Measurements from ENCODE around the gene IBA57. TPM values are rescaled to one million over a fixed set of nuclear protein-coding genes. Genes with fewer than 3 reads are reported as not detected.
A peak's percentile ranks its signal among the peaks of the same experiment; 100 is the strongest.

Gene IBA57
- total RNA-seq, 1 donor from 2014 or later: 55.6 TPM

DNA sequence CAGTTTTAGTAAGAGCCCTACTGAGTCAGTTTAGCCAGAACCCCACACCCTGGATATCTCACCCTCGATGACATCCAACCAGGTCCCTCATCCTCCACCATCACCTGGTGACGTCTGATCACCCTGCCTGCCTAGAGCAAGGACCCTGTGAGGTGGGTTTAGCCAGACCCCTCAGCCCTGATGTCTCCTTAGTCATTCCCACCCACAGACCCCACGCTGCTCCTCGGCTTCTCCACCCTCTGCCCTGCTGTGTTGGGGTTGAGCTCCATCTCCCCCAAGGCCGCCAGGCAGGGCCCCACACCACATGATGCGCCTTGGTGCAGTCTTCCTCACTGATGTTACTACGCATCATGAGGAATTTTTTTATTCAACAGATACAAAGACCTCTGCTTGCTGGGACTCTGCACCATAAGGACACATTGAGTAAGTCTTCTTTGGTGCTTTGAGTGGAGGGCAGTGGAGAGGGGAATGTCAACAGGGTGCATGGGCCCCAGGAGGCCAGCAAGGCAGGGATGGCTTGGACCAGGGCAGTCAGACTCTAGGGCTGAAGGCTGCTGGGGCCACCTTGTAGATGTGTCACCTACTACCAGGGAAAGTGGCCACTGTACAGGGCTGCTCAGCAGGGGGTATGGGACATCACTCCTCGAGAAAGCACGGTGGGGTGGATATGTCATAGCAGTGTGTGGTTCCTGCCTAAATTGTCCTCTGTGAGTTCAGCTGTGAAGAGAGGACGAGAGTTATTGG lies 1.7 kb upstream of the IBA57 start:
- Histone ChIP-seq H3K9me3 (no peaks in the 10 kb centered on the region), H3K27me3 (no peaks in the 10 kb centered on the region), H3K36me3 (no peaks in the 10 kb centered on the region), H3K4me1 (peaks cover 0 to 11% of the 10 kb centered on the region in 2 donors), H3K27ac (peak overlapping the region in 1 of 2 donors; percentile 20), H3K4me3 (no peak overlapping the region)
- TF ChIP-seq, protein P1, sequence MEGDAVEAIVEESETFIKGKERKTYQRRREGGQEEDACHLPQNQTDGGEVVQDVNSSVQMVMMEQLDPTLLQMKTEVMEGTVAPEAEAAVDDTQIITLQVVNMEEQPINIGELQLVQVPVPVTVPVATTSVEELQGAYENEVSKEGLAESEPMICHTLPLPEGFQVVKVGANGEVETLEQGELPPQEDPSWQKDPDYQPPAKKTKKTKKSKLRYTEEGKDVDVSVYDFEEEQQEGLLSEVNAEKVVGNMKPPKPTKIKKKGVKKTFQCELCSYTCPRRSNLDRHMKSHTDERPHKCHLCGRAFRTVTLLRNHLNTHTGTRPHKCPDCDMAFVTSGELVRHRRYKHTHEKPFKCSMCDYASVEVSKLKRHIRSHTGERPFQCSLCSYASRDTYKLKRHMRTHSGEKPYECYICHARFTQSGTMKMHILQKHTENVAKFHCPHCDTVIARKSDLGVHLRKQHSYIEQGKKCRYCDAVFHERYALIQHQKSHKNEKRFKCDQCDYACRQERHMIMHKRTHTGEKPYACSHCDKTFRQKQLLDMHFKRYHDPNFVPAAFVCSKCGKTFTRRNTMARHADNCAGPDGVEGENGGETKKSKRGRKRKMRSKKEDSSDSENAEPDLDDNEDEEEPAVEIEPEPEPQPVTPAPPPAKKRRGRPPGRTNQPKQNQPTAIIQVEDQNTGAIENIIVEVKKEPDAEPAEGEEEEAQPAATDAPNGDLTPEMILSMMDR (IDR thresholded peaks at IDR 0.05): no peak
- intact Hi-C loops (cut with DNase I): no loop called here
- no peak for DNase-seq (ENCODE audit: low spot score in 2 of 2)

DNA sequence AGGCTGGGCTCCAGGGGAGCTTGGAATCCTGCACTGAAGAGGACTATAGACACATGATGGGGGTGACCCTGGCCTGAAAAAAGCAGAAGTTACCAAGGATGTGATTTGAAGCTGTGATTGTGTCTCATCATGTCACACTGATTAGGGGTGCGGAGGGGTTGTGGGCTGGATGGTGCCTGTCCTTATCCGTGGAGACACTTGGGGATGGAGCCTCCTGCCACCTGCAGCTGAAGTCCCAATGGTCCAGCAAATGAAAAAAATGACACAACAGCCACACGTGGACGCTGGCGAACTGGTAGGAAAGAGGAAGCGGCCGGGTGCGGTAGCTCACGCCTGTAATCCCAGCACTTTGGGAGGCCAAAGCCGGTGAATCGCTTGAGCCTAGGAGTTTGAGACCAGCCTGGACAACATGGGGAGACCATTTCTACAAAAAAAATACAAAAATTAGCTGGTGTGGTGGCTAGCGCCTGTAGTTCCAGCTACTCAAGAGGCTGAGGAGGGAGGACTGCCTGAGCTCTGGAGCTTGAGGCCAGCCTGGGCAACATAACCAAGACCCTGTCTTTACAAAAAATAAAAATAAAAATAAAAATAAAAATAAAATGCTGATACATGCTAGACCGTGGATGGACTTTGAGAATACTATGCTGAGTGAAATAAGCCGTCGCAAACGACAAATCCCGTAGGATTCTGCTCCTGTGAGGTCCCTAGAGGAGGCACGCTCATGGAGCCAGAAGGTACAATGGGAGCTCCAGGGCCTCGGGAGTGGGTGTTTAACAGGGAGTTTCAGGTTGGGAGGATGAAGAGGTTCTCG lies 838 bp upstream of the IBA57 start:
- no peak for DNase-seq (ENCODE audit: low spot score in 2 of 2)
- intact Hi-C loops (cut with DNase I): loop anchor here (1.0 to 5.0 kb wide), 4 partner anchors 15 to 376 kb away; partner anchors contain the start of genes ARF1 and GJC2
- H3K27me3 ChIP-seq: no peaks in the 10 kb centered on the region
- TF ChIP-seq, protein P1 (IDR thresholded peaks at IDR 0.05): no peak
- peaks cover 0 to 11% of the 10 kb centered on the region in 2 donors for H3K4me1 ChIP-seq
- H3K36me3 ChIP-seq: no peaks in the 10 kb centered on the region
- no peaks in the 10 kb centered on the region for H3K9me3 ChIP-seq
- peak overlapping the region; percentile 94 to 98 for H3K27ac ChIP-seq
- H3K4me3 ChIP-seq: peak overlapping the region; percentile 80 to 91

DNA sequence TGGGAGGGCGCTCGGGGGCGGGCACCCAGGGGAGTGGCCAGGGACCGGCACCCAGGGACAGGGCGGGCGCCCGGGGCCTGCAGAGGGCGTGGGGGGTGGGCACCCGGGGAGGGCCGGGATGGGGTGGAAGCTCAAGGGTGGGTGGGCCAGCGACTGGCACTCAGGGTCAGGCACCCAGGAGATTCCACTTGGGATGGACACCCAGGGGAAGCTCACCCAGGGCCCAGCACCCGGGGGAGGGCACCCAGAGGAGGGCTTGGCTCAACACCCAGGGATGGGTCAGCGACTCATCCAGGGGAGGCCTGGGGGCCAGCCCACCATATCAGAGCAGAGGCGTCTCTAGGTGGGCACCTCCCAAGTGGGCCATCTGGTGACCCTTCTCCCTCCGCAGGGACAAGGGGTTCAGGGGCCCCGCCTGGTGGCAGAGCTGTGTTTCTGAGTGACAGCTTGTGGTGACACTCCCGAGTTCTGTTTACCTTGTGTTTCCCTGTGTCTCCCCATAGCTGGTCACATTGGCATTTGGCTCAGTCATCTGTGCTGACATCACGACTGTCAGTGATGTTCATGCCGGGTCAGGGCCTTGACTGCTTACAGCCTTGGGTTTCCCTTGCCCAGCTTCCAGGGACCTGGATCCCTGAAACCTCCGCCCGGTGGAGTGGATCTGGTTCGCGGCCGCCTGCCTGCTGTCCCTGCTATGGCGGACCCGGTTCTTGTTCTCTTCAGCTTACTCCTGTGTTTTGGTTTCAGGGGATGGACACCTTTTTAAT lies 749 bp downstream of the IBA57 start:
- H3K36me3 ChIP-seq: no peaks in the 10 kb centered on the region
- peak; percentile 42 to 85 for DNase-seq (ENCODE audit: low spot score in 2 of 2)
- peak overlapping the region; percentile 94 to 98 for H3K27ac ChIP-seq
- intact Hi-C loops (cut with DNase I): loop anchor here (1.0 to 5.0 kb wide), 5 partner anchors 26 to 321 kb away; partner anchors contain the start of genes GUK1, MRPL55, RNF187 and TRIM11
- peaks cover 0 to 11% of the 10 kb centered on the region in 2 donors for H3K4me1 ChIP-seq
- H3K4me3 ChIP-seq: peak overlapping the region; percentile 80 to 91
- TF ChIP-seq, protein P1 (IDR thresholded peaks at IDR 0.05): peak in 2 of 3 experiments; percentile 19 to 46
- H3K27me3 ChIP-seq: no peaks in the 10 kb centered on the region
- H3K9me3 ChIP-seq: no peaks in the 10 kb centered on the region

DNA sequence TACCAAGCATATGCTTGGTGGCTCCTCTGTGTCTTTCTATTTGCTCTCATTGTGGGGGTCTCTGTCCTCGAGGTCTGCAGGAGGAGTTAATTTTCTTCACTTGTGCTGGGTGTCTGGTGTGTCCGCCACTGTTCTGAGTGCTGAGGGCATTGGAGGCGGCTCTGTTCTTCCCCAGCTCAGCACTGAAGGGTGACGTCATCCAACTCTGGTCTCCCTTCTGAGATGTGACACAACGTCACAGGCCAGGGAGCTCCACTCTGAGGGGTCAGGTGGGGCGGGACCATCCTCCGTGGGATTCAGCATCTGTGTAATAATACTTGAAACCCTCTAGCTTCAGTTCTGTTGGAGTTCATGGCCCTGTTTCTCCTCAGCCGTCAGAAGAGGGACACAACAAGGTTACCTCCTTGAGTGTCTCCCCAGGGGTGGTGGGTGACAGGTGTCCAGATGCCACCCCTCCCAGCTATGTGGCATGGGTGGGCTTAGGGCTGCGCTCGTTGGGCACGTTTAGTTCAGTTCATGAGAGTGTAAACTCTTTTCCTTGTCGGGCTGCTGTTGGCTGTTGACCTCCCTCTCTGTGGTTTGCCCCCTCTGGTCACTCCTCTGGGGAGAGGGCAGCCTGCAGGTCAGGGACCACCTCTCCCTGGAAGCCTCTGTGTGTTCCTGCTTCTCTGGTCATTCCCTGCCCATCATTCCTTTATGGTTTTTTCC lies 3.1 kb downstream of the IBA57 start:
- DNase-seq (ENCODE audit: low spot score in 2 of 2): no peak
- Histone ChIP-seq H3K4me1 (peaks cover 0 to 8% of the 10 kb centered on the region in 2 donors), H3K36me3 (no peaks in the 10 kb centered on the region), H3K4me3 (no peak overlapping the region), H3K27ac (no peak overlapping the region), H3K27me3 (no peaks in the 10 kb centered on the region), H3K9me3 (no peaks in the 10 kb centered on the region)
- intact Hi-C loops (cut with DNase I): loop anchor here (5.0 kb wide), 1 partner anchor 36 kb away; no protein-coding TSS in a partner anchor
- TF ChIP-seq, protein P1 (IDR thresholded peaks at IDR 0.05): no peak

DNA sequence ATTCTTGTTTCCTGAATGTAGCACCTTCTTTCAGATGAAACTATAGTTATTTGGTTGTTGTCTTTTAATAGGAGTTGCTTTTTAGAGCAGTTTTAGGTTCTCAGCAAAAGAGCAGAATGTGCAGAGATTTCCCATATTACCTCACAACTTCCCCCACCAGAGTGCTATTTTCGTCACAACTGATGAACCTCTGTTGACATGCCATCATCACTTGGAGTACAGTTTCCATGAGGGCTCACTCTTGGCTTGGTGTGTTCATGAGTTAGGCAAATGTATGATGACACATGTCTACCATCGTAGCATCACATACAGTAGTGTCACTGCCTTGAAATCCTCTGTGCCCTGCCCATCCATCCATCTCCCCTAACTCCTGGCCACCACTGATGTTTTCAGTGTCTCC lies 3.7 kb downstream of the IBA57 start:
- Histone ChIP-seq H3K4me3 (no peak overlapping the region), H3K9me3 (no peaks in the 10 kb centered on the region), H3K27ac (no peak overlapping the region), H3K27me3 (no peaks in the 10 kb centered on the region), H3K36me3 (no peaks in the 10 kb centered on the region), H3K4me1 (peaks cover 0 to 8% of the 10 kb centered on the region in 2 donors)
- TF ChIP-seq, protein P1 (IDR thresholded peaks at IDR 0.05): no peak
- intact Hi-C loops (cut with DNase I): loop anchor here (5.0 kb wide), 1 partner anchor 37 kb away; no protein-coding TSS in a partner anchor
- DNase-seq (ENCODE audit: low spot score in 2 of 2): no peak
